SK-N-MC (cell line): ENCODE results near the gene NOG.

Source experiments
- EZH2 ChIP-seq: fragments of 200-600 bp; sonication (generic); IDR thresholded peaks from one replicate; pipeline ENCODE4 v1.6.1; 2017; ENCODE audit warnings: antibody characterized with exemption
- FOXP2 ChIP-seq: optimal IDR thresholded peaks from 2 replicates; pipeline ENCODE3; 2011; ENCODE audit warnings: mild to moderate bottlenecking, moderate library complexity; ENCODE audit not compliant: insufficient read depth; ENCODE audit errors: extremely low read length, control extremely low read depth
- POLR2AphosphoS5 ChIP-seq: IDR thresholded peaks from 2 replicates; pipeline ENCODE4 v1.6.1; 2012; ENCODE audit warnings: mild to moderate bottlenecking, low read depth, low read length, borderline replicate concordance

DNA sequence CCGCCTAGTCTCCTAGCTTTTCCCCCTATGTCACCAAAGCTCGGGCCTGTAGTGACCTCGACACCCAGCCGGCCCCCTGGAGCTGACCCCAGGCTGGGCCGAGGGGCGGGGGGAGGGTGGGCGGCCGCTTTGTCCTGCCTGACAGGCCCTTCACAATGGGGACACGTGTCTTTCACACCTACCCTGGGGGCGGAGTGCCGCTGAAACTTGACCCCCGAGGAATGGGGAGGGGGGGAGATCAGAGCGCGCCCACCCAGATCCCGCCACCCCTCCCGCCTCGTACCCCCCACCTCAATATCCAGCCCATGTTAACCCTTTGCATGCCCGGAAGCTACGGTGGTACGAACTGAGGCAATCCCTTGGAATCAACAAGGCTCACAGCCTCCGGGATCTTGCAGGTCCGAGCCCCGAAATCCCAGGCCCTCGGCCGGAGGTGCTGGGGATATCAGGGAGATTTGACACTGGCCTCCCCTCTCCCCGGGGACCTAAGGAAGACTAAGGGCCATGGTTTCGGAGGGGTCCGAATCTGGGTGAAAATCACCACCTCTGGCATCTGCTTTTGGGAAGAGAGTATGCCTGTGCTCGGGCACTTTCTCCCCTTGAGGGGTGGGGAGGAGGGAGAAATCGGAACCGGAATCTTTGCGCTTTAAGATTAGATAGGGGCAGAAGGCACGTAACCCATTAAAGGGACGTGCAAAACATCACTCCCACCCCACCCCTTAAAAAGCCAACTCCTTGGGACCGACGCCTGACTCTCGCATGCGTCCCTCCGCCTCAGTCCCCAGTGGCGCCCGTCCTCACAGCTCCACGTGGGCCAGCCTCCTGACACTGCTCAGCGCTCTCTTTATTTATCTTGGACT, 2.6 kb downstream of the NOG start:
- TF ChIP-seq POLR2AphosphoS5 (no peak; the same call in 1 of the 2 replicates), EZH2 (no peak), FOXP2 (no peak)
